DND-41 (cell line): ENCODE results near the gene C5orf22.

Source experiments
- ATAC-seq: fragments of 200-7000 bp; cut with Tn5 transposase; 3 replicates; pipeline ENCODE4 v1.9.1; 2021; ENCODE audit warnings: low read depth; ENCODE audit not compliant: insufficient read depth
- DNase-seq: peaks from one replicate; pipeline ENCODE4 v3.0.0-alpha.2; 2020
- H2AFZ ChIP-seq: 2 replicates; pipeline ENCODE4 v1.6.0; 2012; ENCODE audit warnings: low read depth, low read length
- H3K27ac ChIP-seq: 2 replicates; pipeline ENCODE4 v1.5.1; 2012; ENCODE audit warnings: low read length, inconsistent platforms
- H3K27me3 ChIP-seq: fragments of 200-600 bp; sonication (generic); 2 replicates; pipeline ENCODE4 v1.6.0; 2012; ENCODE audit warnings: low read length, mild to moderate bottlenecking, inconsistent platforms; ENCODE audit not compliant: insufficient read depth, poor library complexity
- H3K36me3 ChIP-seq: 2 replicates; pipeline ENCODE4 v1.5.1; 2012; ENCODE audit warnings: low read length, inconsistent platforms; ENCODE audit not compliant: insufficient read depth
- H3K4me1 ChIP-seq: 2 replicates; pipeline ENCODE4 v1.5.1; 2012; ENCODE audit warnings: mild to moderate bottlenecking, low read length; ENCODE audit not compliant: insufficient read depth
- H3K4me2 ChIP-seq: 2 replicates; pipeline ENCODE4 v1.6.0; 2012; ENCODE audit warnings: mild to moderate bottlenecking, moderate library complexity, low read length, inconsistent platforms; ENCODE audit not compliant: insufficient read depth
- H3K4me3 ChIP-seq, 2 experiments: fragments of 200-600 bp in 1 of 2; shearing (Covaris generic) in 1 of 2; 2 replicates each; pipeline ENCODE4 v1.5.1; 2012 to 2016; ENCODE audit warnings: inconsistent platforms in 2 of 2, low read length in 2 of 2, mild to moderate bottlenecking in 2 of 2, low read depth in 1 of 2, moderate library complexity in 1 of 2
- H3K79me2 ChIP-seq: 2 replicates; pipeline ENCODE4 v1.6.0; 2012; ENCODE audit warnings: low read length, inconsistent platforms; ENCODE audit not compliant: insufficient read depth
- H3K9ac ChIP-seq: 2 replicates; pipeline ENCODE4 v1.6.0; 2012; ENCODE audit warnings: low read depth, mild to moderate bottlenecking, inconsistent platforms, low read length, moderate library complexity
- H3K9me3 ChIP-seq: 2 replicates; pipeline ENCODE4 v1.5.1; 2012; ENCODE audit warnings: low read length, moderate library complexity, mild to moderate bottlenecking, inconsistent platforms; ENCODE audit not compliant: insufficient read depth, severe bottlenecking
- H4K20me1 ChIP-seq: 2 replicates; pipeline ENCODE4 v1.6.0; 2012; ENCODE audit warnings: low read length; ENCODE audit not compliant: insufficient read depth
- EZH2 ChIP-seq: IDR thresholded peaks from 3 replicates; pipeline ENCODE4 v1.6.1; 2012; ENCODE audit warnings: borderline replicate concordance, low read depth, mild to moderate bottlenecking, moderate library complexity, low read length, inconsistent platforms; ENCODE audit not compliant: severe bottlenecking
- TF ChIP-seq, protein P1 (sequence below): IDR thresholded peaks from 2 replicates; pipeline ENCODE4 v1.5.1; 2012; ENCODE audit warnings: borderline replicate concordance, low read length, moderate library complexity, mild to moderate bottlenecking; ENCODE audit not compliant: poor library complexity, severe bottlenecking; ENCODE audit errors: extremely low read depth

Gene C5orf22

DNA sequence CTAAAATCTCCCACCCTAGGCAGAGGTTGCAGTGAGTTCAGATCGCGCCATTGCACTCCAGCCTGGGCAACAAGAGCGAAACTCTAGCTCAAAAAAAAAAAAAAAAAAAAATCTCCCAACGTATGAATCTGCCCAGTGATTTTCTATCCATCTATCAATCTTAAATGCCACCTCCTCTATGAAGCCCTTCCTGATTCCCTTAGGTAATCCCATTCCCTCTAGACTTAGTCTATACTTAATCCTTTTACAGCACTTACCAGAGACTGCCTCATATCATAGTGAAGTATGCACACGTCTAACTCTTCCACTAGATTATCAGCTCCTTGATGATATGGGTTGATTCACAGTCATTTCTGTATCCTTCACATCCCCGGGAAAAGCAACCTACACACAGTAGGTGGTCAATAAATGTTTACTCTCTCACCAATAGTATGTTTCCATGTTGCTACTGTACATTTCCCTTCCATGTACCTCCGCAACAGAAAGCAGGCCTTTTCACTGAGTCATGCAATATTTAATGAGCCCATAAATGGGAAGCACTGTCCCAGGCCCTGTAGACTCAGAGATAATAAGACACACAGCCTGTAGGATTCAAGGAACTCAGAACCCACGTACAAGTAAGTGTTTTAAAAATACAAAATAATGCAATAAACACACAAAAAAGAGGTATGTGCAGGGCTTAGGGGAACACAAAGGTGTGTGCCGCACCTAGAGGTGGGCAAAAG lies 1.4 kb upstream of the C5orf22 start:
- H3K4me1 ChIP-seq = peaks cover 38% of the 10 kb centered on the region
- peak overlapping the region; percentile 80 for H3K4me2 ChIP-seq
- H3K79me2 ChIP-seq = peaks cover 65% of the 10 kb centered on the region
- peak overlapping the region; percentile 79 for H3K27ac ChIP-seq
- peak overlapping the region; percentile 96; the same call in 1 of the 2 replicates for H2AFZ ChIP-seq
- no peaks in the 10 kb centered on the region for H3K27me3 ChIP-seq
- peak overlapping the region; percentile 86 for H3K9ac ChIP-seq
- TF ChIP-seq EZH2 = no peak
- TF ChIP-seq, protein P1, sequence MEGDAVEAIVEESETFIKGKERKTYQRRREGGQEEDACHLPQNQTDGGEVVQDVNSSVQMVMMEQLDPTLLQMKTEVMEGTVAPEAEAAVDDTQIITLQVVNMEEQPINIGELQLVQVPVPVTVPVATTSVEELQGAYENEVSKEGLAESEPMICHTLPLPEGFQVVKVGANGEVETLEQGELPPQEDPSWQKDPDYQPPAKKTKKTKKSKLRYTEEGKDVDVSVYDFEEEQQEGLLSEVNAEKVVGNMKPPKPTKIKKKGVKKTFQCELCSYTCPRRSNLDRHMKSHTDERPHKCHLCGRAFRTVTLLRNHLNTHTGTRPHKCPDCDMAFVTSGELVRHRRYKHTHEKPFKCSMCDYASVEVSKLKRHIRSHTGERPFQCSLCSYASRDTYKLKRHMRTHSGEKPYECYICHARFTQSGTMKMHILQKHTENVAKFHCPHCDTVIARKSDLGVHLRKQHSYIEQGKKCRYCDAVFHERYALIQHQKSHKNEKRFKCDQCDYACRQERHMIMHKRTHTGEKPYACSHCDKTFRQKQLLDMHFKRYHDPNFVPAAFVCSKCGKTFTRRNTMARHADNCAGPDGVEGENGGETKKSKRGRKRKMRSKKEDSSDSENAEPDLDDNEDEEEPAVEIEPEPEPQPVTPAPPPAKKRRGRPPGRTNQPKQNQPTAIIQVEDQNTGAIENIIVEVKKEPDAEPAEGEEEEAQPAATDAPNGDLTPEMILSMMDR = no peak
- DNase-seq = no peak
- ATAC-seq = no peak
- no peaks in the 10 kb centered on the region for H3K9me3 ChIP-seq
- H3K36me3 ChIP-seq = peaks cover 56% of the 10 kb centered on the region
- peaks cover 15% of the 10 kb centered on the region for H4K20me1 ChIP-seq
- peak overlapping the region; percentile 64 to 84; a peak in 3 of 4 replicates for H3K4me3 ChIP-seq

DNA sequence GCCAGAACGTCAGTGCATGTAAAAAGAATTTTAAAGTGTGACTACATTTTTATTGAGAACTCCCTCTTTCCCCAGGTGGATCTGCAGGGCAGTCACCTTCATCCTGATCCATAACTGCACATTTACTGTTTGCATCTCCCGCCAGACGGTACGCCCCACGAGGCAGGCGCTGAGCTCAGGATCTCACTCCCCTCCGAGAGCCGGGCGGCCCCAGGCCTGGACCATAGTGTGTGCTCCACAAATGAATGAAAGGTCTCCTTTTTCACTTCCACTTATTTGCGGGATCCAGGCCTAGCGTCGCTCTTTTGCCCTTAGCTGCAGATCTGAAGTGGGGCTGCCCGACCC lies 586 bp upstream of the C5orf22 start:
- Histone ChIP-seq H3K4me3 (peak overlapping the region; percentile 64 to 84), H3K9ac (peak overlapping the region; percentile 86), H3K27me3 (no peaks in the 10 kb centered on the region), H3K4me2 (peak overlapping the region; percentile 80), H2AFZ (peak overlapping the region; percentile 96), H4K20me1 (peaks cover 15% of the 10 kb centered on the region), H3K79me2 (peaks cover 67% of the 10 kb centered on the region), H3K27ac (peak overlapping the region; percentile 79), H3K9me3 (no peaks in the 10 kb centered on the region), H3K36me3 (peaks cover 52% of the 10 kb centered on the region), H3K4me1 (peaks cover 38% of the 10 kb centered on the region)
- TF ChIP-seq, protein P1 = no peak
- TF ChIP-seq EZH2 = no peak
- peak; percentile 42 for ATAC-seq
- DNase-seq = peak; percentile 34

DNA sequence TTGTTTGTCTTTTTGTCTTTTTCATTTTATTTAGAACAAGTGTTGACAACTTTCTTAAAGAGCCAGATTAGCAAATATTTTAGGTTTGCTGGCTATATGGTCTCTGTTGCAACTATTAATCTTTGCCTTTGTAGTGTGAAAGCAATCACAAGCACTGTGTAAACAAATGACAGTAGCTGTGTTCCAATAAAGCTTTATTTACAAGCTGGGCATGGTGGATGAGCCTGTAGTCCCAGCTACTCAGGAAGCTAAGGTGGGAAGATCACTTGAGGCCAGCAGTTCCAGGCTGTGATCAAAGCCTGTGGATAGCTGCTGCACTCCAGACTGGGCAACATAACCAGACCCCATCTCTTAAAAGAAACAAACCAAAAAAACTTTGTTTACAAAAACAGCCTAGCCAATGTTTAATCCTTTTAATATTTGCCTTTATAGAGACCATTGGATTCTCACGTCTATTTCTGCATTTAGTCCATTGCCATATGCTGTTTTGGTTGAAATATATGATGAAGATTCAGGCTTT lies 2.5 kb downstream of the C5orf22 start:
- H3K4me3 ChIP-seq = 0 out of 4 replicates have a peak overlapping the region, but pooled peaks of 1 of the 2 experiments have one; percentile 84
- peak overlapping the region; percentile 64; the same call in 1 of the 2 replicates for H3K4me2 ChIP-seq

More for the DNA sequence above, 2.5 kb downstream of the C5orf22 start:
- no peak overlapping the region for H3K9ac ChIP-seq
- peaks cover 66% of the 10 kb centered on the region for H3K79me2 ChIP-seq
- peaks cover 8% of the 10 kb centered on the region for H4K20me1 ChIP-seq
- H3K4me1 ChIP-seq = peaks cover 38% of the 10 kb centered on the region
- no peaks in the 10 kb centered on the region for H3K9me3 ChIP-seq
- no peak for ATAC-seq
- no peak overlapping the region for H2AFZ ChIP-seq
- no peak for TF ChIP-seq EZH2
- TF ChIP-seq, protein P1 = no peak
- no peak for DNase-seq
- H3K27ac ChIP-seq = no peak overlapping the region
- H3K27me3 ChIP-seq = no peaks in the 10 kb centered on the region
- peaks cover 53% of the 10 kb centered on the region for H3K36me3 ChIP-seq
